ENCODE data around the gene OSBP2. TPM values are rescaled to one million over a fixed set of nuclear protein-coding genes. Genes with fewer than 3 reads are reported as not detected.

Gene OSBP2
- total RNA-seq, 4 donors from 2014 or later = 0.66 to 2.4 (median 1.6) TPM

DNA sequence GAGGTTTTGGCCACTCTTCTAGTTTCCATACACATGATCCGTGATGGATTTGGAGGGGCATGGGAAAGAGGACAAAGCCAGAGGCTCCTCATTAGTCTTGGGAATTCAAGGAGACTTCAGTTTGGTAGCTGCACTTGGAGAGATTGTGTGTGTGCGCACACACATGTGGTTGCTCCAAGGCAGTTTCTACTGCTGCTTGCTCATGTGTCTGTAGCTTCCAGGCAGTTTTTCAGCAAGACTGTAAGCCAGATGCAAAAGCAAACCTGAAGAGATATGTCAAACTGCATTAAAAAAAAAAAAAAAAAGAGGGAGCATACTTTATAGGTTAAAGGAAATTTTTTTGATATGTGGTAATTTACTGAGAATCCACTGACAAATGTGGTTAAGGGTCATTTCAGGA is 95.7 kb downstream of the OSBP2 start:
- TF ChIP-seq POLR2A (IDR thresholded peaks at IDR 0.05) = no peak
- TF ChIP-seq, protein P1, sequence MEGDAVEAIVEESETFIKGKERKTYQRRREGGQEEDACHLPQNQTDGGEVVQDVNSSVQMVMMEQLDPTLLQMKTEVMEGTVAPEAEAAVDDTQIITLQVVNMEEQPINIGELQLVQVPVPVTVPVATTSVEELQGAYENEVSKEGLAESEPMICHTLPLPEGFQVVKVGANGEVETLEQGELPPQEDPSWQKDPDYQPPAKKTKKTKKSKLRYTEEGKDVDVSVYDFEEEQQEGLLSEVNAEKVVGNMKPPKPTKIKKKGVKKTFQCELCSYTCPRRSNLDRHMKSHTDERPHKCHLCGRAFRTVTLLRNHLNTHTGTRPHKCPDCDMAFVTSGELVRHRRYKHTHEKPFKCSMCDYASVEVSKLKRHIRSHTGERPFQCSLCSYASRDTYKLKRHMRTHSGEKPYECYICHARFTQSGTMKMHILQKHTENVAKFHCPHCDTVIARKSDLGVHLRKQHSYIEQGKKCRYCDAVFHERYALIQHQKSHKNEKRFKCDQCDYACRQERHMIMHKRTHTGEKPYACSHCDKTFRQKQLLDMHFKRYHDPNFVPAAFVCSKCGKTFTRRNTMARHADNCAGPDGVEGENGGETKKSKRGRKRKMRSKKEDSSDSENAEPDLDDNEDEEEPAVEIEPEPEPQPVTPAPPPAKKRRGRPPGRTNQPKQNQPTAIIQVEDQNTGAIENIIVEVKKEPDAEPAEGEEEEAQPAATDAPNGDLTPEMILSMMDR (IDR thresholded peaks at IDR 0.05) = no peak
- no peak for TF ChIP-seq EP300 (IDR thresholded peaks at IDR 0.05)
- H3K9me3 ChIP-seq = peaks cover 0 to 16% (median 0%) of the 10 kb centered on the region in 4 donors
- WGBS, 2 donors = 71 to 89% methylated on average over 2 of the region's 2 CpGs
- H3K4me1 ChIP-seq = no peaks in the 10 kb centered on the region
- no peaks in the 10 kb centered on the region for H3K27me3 ChIP-seq
- no peak overlapping the region for H3K4me3 ChIP-seq
- no peak for DNase-seq (ENCODE audit: low spot score in 2 of 2)
- no peak overlapping the region for H3K27ac ChIP-seq
- no peaks in the 10 kb centered on the region for H3K36me3 ChIP-seq

DNA sequence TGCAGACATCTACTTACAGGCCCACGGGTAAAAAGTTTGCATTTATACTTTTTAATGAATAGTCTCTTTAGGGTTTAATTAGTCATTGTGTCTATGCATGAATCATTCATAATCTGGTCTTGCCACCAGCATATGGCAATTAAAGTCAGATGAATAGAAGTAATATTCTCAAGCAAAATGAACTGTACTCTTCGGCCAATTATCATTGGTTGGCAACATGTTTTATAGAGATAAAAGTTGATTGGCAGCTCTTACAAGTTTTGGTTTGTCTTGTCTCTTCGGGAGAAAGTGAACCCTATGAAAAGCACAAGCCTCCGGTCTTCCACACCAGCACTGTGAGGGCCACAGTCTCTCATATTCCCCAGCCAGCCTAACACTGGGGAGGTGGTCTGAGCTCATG is 97.8 kb downstream of the OSBP2 start:
- Histone ChIP-seq H3K4me3 (no peak overlapping the region), H3K36me3 (no peaks in the 10 kb centered on the region), H3K4me1 (no peaks in the 10 kb centered on the region), H3K27me3 (no peaks in the 10 kb centered on the region), H3K27ac (no peak overlapping the region), H3K9me3 (peaks cover 0 to 20% (median 0%) of the 10 kb centered on the region in 4 donors)
- no peak for DNase-seq (ENCODE audit: low spot score in 2 of 2)
- 66 to 73% methylated on average over 4 of the region's 4 CpGs for whole genome bisulfite sequencing, 2 donors
- TF ChIP-seq POLR2A (IDR thresholded peaks at IDR 0.05) (no peak), EP300 (IDR thresholded peaks at IDR 0.05) (no peak)
- TF ChIP-seq, protein P1 (IDR thresholded peaks at IDR 0.05) = no peak

DNA sequence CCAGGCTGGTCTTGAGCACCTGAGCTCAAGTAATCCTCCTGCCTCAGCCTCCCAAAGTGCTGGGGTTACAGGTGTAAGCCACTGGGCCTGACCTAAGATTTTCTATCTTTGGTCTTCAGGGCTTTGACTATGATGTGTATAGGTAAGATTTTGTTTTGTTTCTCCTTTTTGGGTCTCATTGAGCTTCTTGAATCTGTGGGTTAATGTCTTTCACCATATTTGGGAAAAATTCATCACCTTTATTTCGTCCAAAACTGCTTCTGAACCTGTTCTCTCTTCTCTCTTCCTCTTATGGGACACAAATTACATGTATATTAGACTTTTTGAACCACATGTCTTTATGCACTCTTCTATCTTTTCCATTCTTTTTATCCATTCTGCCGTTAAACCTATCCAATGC is 100.4 kb downstream of the OSBP2 start:
- Histone ChIP-seq H3K27ac (no peak overlapping the region), H3K4me3 (no peak overlapping the region), H3K27me3 (peaks cover 0 to 10% of the 10 kb centered on the region in 2 donors), H3K4me1 (no peaks in the 10 kb centered on the region), H3K36me3 (no peaks in the 10 kb centered on the region), H3K9me3 (peaks cover 0 to 20% (median 0%) of the 10 kb centered on the region in 4 donors)
- TF ChIP-seq EP300 (IDR thresholded peaks at IDR 0.05) = no peak
- TF ChIP-seq, protein P1 (IDR thresholded peaks at IDR 0.05) = no peak
- no peak for DNase-seq (ENCODE audit: low spot score in 2 of 2)
- 73 to 85% methylated on average over 2 of the region's 2 CpGs for WGBS, 2 donors

DNA sequence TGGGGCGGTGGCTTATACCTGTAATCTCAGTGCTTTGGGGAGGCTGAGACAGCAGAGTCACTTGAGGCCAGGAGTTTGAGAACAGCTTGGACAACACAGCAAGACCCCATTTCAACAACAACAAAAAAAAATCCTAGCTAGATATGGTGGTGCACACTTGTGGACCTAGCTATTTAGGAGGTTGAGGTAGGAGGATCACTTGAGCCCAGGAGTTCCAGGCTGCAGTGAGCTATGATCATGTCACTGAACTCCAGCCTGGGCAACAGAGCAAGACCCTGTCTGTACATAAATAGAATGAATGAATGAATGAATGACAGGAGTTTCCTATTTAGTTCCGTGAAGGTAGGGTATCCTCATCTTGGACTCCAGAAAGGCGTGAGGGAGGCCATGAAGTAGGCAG is 107.0 kb downstream of the OSBP2 start:
- peaks cover 0 to 16% (median 11%) of the 10 kb centered on the region in 4 donors for H3K4me1 ChIP-seq
- TF ChIP-seq, protein P1 (IDR thresholded peaks at IDR 0.05) = no peak
- no peak for TF ChIP-seq POLR2A (IDR thresholded peaks at IDR 0.05)
- no peak for TF ChIP-seq EP300 (IDR thresholded peaks at IDR 0.05)
- H3K9me3 ChIP-seq = no peaks in the 10 kb centered on the region

DNA sequence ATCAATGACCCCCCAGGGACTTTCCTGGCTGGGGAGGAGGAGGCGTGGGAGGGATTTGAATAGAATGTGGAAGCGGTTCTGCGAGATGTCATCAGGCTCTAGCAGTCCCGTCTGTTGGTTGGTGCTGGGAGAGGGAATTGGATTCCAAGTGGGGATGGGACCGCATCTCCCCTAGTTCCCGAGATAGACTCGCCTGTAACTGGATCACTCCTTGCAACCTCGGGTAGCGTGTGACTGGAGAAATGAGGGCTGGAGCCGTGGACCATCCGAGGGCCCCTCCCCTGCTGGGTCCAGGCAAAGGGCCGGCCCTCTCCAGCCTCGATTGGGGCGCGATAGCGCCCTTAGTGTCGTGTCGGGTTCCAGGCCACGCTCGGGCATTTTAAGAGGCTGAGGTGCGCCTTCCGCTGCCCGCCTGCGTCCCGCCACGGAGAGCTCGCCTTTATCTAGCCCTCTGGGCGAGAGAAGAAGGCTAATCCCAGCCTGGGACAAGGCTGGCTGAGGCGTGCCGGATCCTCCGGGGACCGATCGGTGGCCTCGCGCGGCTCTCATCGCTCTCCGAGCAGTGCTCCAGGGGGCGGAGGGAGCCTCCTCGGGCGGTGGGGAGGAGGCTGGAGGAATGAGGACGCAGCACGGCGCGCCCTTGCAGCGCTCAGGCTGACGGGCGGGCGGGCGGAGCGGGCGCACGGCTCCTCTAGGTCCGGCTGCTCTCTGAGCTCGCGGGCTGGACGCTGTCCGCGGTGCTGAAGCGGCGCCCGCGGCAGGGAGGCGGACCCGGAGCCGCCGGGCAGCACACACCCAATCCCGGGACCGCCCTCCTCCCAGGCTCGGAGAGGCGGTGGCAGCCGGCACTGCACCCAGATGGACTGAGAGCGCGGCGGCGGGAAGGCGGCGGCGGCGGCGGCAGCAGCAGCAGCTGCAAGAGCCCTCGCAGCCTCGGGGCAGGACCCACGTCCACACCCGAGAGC is 107.8 kb downstream of the OSBP2 start:
- Histone ChIP-seq H3K27me3 (peaks cover 0 to 36% of the 10 kb centered on the region in 2 donors), H3K9me3 (no peaks in the 10 kb centered on the region), H3K4me3 (peak overlapping the region in 1 of 4 donors; percentile 11), H3K4me1 (peaks cover 0 to 16% (median 11%) of the 10 kb centered on the region in 4 donors), H3K27ac (no peak overlapping the region), H3K36me3 (no peaks in the 10 kb centered on the region)
- DNase-seq (ENCODE audit: low spot score in 2 of 2) = peak; percentile 62 to 65
- TF ChIP-seq, protein P1 (IDR thresholded peaks at IDR 0.05) = peak in 4 of 5 experiments; percentile 38 to 74 (median 58)
- no peak for TF ChIP-seq POLR2A (IDR thresholded peaks at IDR 0.05)
- WGBS, 2 donors = 2 to 4% methylated on average over 62 to 70 of the region's 85 CpGs

More for the DNA sequence above, 107.0 kb downstream of the OSBP2 start:
- H3K4me3 ChIP-seq = no peak overlapping the region
- no peak overlapping the region for H3K27ac ChIP-seq
- no peaks in the 10 kb centered on the region for H3K36me3 ChIP-seq
- no peak for DNase-seq (ENCODE audit: low spot score in 2 of 2)
- peaks cover 0 to 36% of the 10 kb centered on the region in 2 donors for H3K27me3 ChIP-seq
- WGBS, 2 donors = 78 to 88% methylated on average over 3 of the region's 3 CpGs

All from tibial nerve (tissue), 4 donors.